Non-pigmented ciliary epithelial cell (primary cell): ENCODE results near the gene SPAG8.

Source experiments
- DNase-seq: peaks from one replicate; pipeline ENCODE4 v3.0.0-alpha.2; 2010; ENCODE audit warnings: low read depth

Gene SPAG8

GRCh38 chr9:35812025-35812602, at the start of gene SPAG8:
Gene SPAG8 (minus strand): TSS chr9:35812262. CDS start chr9:35812147, 115 bp downstream.
- DNase-seq: peak; percentile 92

GRCh38 chr9:35861161-35861897, 49.3 kb upstream of the SPAG8 start:
- no peak for DNase-seq

GRCh38 chr9:35859990-35860339, 47.9 kb upstream of the SPAG8 start:
- no peak for DNase-seq

GRCh38 chr9:35859310-35859989, 47.4 kb upstream of the SPAG8 start:
- DNase-seq: no peak

- DNase-seq: no peak
These were observed 46.4 kb upstream of the SPAG8 start for GRCh38 chr9:35858458-35858857.

GRCh38 chr9:35856882-35857281, 44.8 kb upstream of the SPAG8 start:
- no peak for DNase-seq

GRCh38 chr9:35856206-35856605, 44.1 kb upstream of the SPAG8 start:
- no peak for DNase-seq

GRCh38 chr9:35854091-35854762, 42.2 kb upstream of the SPAG8 start:
- DNase-seq: no peak

GRCh38 chr9:35852876-35853865, 41.1 kb upstream of the SPAG8 start:
- no peak for DNase-seq

- no peak for DNase-seq
These were observed 40.3 kb upstream of the SPAG8 start for GRCh38 chr9:35852267-35852815.

GRCh38 chr9:35847792-35848572, 35.9 kb upstream of the SPAG8 start:
- peak; percentile 90 for DNase-seq

GRCh38 chr9:35845824-35846771, 34.0 kb upstream of the SPAG8 start:
- no peak for DNase-seq

GRCh38 chr9:35844628-35845270, 32.7 kb upstream of the SPAG8 start:
- DNase-seq: peak; percentile 67

GRCh38 chr9:35842795-35843194, 30.7 kb upstream of the SPAG8 start:
- no peak for DNase-seq

GRCh38 chr9:35842020-35842745, 30.1 kb upstream of the SPAG8 start:
- DNase-seq: no peak

- no peak for DNase-seq
These were observed 29.5 kb upstream of the SPAG8 start for GRCh38 chr9:35841645-35841900.

GRCh38 chr9:35840881-35841644, 29.0 kb upstream of the SPAG8 start:
- DNase-seq: no peak

- no peak for DNase-seq
These were observed 27.9 kb upstream of the SPAG8 start for GRCh38 chr9:35839926-35840325.
